CD4-positive, alpha-beta T cell treated with Interleukin-21 for 1 hour (primary cell): ENCODE results near the gene SCAF4.

Experiments used
- DNase-seq: peaks from one replicate; pipeline ENCODE4 v3.0.0-alpha.2; 2020

SCAF4 gene

GRCh38 chr21:31735511-31735992 is 3.6 kb upstream of the SCAF4 start:
- no peak for DNase-seq

- DNase-seq, result no peak
These were observed 1.7 kb upstream of the SCAF4 start for GRCh38 chr21:31733551-31734149.

DNA sequence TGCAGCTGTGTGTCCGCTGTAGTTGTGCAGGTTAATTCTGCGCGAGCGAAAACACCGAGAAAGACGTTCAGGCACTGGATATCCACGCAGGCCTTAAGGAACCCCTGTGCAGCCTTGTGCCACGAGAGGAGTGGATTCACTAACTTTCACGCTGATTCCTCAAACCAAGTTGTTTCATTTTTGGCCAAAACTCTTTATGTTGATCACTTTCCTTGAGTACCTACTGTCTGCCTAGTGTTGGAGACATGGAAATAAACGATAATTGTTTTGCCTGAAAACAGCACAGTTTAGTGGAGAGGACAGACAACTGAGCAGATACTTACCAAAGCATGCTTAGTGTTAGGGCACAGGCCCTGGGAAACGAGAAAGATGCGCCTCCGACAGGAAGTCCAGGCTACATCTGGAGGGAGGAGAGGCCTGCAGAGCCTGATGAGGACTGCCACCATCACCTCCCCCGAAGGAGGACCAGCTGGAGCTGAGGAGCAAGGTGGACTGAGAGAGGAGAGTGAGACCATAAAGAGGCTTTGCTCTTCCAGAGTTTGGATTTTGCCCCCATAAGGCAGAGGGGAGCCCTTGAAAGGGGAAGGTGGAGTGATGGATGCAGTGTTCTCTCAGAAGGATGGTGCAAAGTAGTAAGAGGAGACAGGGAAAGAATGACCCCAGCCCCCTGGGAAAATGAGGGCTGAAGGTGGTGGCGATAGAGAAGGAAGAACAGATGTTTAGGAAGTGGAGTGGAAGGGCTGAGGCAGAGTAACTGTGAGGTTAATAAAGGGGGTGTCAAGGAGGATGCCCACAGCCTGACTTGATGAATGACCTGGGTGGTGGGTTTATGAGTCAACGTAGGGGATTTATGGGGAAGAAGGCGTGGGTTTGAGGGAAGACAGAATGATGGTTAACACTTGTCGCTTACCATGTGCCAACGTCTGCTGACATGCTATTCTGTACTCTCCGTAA is 956 bp upstream of the SCAF4 start:
- no peak for DNase-seq

DNA sequence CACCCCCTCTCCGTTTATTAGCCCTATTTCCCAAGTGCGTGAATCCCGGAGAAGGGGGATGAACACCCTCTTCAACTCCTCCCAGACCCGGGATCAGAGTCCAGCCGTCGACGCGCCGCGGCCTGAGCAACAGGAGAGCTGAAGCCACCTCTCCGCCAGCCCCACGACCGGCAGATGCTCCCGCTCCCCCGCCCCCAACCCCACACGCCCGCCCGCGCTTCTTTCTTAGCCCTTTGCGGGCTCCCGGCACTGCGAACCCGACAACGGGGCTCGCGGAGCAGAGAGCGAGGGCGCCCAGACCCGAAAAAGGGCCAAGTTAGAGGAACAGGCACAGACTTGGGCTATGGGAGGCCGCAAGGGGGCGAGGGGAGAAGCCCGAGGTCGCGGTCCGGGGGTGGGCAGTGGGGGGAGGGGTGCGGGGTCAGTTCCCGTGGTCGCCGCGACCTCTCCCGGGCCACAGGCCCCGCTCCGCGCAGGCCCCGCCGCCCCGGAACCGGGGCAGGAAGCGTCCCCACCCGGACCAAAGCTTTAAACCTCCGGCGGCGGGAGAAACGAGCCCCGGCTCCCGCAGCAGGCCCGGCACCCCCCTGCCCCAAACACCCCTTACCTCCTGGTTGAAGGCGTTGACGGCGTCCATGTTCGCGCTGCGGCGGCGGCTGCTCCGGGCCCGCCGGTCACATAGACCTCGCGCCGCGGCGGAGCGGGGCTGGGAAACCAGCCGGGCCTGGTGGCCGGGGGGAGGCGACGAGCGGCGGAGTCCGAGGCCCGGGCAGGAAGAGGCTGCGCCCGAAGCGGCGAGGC is 662 bp downstream of the SCAF4 start:
- DNase-seq, result peak; percentile 55

DNA sequence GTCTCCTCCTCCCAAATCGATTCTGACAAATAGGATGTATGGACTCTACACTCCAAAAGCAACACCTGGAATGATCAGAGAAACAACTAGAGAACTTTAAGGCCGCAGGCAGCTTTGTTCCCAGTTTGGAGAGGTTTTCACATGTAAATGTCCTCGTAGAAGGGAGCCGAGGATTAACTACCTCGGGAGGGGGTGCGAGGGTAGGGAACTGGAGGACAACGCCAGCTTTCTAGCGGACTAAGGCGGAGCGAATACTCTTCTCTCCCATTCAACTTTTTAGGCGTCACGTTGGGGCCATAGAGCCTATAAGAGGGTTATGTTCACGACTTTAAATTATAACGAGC is 1.2 kb downstream of the SCAF4 start:
- no peak for DNase-seq

- no peak for DNase-seq
These were observed 2.1 kb downstream of the SCAF4 start for GRCh38 chr21:31729622-31730343.

GRCh38 chr21:31728952-31729351 is 3.0 kb downstream of the SCAF4 start:
- no peak for DNase-seq

GRCh38 chr21:31728191-31728590 is 3.7 kb downstream of the SCAF4 start:
- no peak for DNase-seq

GRCh38 chr21:31727181-31727580 is 4.7 kb downstream of the SCAF4 start:
- no peak for DNase-seq

DNA sequence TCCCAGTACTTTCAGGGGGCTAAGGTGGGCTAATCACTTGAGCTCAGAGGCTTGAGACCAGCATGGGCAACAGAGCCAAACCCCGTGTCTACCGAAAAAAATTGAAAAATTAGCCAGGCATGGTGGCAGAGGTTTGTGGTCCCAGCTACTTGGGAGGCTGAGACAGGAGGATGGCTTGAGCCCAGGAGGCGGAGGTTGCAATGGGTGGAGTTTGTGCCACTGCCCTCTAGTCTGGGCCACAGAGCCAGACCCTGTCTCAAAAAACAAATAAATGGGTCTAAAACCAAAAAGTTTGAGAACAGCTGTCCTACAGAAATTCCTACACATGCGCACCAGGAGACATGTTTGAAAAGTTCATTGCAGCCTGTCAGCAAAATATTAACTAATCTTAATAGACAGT is 5.5 kb downstream of the SCAF4 start:
- no peak for DNase-seq

DNA sequence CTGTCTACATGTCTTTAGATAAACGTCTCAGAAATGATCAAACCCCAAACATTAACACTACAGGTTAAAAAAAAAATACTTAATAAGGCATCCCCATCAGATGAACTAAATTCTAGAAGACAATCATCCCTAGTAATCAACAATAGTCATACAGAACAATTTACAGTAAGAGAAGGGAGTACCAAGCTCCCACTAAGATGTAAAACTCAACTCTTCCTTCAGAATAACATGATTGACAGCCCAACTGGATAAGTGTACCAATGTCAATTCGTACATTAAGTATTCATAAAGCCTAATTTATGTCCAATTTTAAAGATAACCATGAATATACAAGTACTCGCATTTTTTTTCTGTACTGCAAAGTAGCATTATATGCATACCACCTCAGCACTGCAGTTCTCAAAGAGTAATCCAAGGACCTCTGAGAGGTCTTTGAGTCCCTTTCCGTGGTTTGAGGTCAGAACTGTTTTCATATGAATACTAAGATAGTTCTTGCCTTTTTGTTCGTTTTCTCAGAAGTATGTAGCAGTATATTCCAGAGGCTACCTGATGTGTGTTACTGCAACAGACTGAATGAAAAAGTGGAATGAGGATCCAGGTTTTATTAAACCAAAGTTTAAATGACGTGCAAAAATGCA is 6.6 kb downstream of the SCAF4 start:
- DNase-seq, result no peak

GRCh38 chr21:31724552-31724951 is 7.4 kb downstream of the SCAF4 start:
- DNase-seq, result no peak

GRCh38 chr21:31721381-31721780 is 10.5 kb downstream of the SCAF4 start:
- DNase-seq, result no peak

DNA sequence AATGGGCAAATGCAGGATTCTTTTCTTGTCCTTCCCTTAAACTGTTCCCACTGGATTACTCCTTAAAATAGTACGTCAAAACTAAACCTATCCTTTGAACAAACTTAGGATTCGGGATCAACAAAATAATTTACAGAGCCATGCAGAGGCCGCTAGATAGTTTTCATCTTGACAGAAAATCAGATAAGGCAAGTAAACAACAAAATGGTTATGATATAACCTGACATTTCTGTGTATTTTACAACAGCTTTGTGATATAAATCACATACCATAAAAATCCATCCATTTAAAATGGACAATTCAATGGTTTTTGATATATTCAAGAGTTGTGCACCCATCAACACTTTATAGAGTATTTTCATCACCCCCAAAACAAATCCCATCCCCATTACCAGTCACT is 11.2 kb downstream of the SCAF4 start:
- no peak for DNase-seq

- DNase-seq, result no peak
These were observed 11.6 kb downstream of the SCAF4 start for GRCh38 chr21:31720330-31720729.

- DNase-seq, result no peak
These were observed 15.8 kb downstream of the SCAF4 start for GRCh38 chr21:31716106-31716505.

- DNase-seq, result no peak
These were observed 17.1 kb downstream of the SCAF4 start for GRCh38 chr21:31714741-31715365.

GRCh38 chr21:31713973-31714740 is 17.8 kb downstream of the SCAF4 start:
- DNase-seq, result no peak

GRCh38 chr21:31713115-31713514 is 18.8 kb downstream of the SCAF4 start:
- DNase-seq, result no peak

DNA sequence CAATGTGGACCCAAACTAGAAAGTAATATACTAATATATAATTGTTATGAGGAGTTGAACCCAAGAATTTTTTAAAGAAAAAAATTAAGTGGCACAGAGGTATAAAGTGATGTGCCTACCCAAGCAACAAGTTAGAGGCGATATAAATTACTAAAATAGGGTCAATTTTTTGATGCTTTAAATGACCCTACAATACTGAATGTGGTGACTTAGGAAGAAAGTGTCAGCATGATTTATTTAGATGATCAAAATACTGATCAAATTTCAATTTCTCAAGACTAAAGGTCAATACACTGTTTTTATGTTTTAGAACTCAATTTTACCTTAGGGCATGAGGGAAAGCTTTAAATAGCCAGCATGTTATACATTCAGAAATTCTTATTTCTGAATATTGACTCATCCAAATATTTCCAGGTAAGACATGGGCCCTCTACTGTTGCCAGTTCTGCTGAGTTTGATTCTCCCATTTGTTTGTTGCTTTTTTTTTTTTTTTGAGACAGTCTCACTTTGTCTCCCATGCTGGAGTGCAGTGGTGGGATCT is 20.1 kb downstream of the SCAF4 start:
- no peak for DNase-seq

DNA sequence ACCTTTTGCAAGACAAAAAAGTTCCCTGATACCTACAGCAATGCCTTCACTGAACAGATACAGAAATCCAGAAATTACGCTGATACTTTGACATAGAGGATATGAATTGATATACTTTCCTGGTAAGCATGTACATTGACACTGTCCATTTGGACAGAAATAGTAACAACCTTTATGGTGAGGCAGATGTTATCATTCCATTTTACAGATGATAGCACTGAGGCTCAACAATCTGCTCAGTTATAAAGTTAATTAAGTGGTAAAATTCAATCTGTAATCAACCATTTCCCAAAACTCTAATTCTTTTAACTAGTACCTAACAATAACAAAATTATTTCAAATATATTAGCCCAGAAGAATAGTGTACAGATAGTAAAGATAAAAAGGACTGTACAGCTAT is 20.6 kb downstream of the SCAF4 start:
- DNase-seq, result no peak
